Measurements from ENCODE around the gene CASZ1.

CASZ1 gene

GRCh38 chr1:10641976-10642375 lies 154.5 kb downstream of the CASZ1 start:
- Histone ChIP-seq H3K9ac (ENCODE audit: low read length) (no peak overlapping the region), H2BK5ac (ENCODE audit: low read depth, low read length, poor library complexity, severe bottlenecking) (no peak overlapping the region), H3K27me3 (ENCODE audit: control insufficient read depth in 1 of 2, insufficient read depth in 1 of 2, low read length in 2 of 2) (peaks cover 0 to 33% of the 10 kb centered on the region in 2 experiments), H3K4ac (ENCODE audit: low read depth in 1 of 2, low read length in 2 of 2) (no peak overlapping the region), H3K4me3 (ENCODE audit: insufficient read depth in 1 of 2, low read depth in 1 of 2, low read length in 2 of 2) (no peak overlapping the region), H3K36me3 (ENCODE audit: control insufficient read depth in 1 of 2, insufficient read depth in 2 of 2, low read depth in 1 of 2, low read length in 2 of 2) (no peaks in the 10 kb centered on the region), H3K14ac (ENCODE audit: low read length in 2 of 2) (no peak overlapping the region), H4K8ac (ENCODE audit: low read length) (no peak overlapping the region), H3K79me1 (replicated peaks; ENCODE audit: low read length, poor library complexity, severe bottlenecking) (no peaks in the 10 kb centered on the region), H2BK120ac (ENCODE audit: low read depth, low read length) (no peak overlapping the region), H3K23ac (ENCODE audit: low read length in 2 of 2) (no peak overlapping the region), H3K4me2 (ENCODE audit: low read length, poor library complexity, severe bottlenecking) (no peak overlapping the region), H3K9me3 (ENCODE audit: control insufficient read depth, low read length) (no peaks in the 10 kb centered on the region), H3K27ac (ENCODE audit: low read length, poor library complexity, severe bottlenecking) (no peak overlapping the region), H2AFZ (ENCODE audit: low read depth, low read length) (no peak overlapping the region), H2AK5ac (ENCODE audit: low read length, severe bottlenecking) (no peak overlapping the region), H2BK12ac (ENCODE audit: low read length in 2 of 2) (no peak overlapping the region), H3K4me1 (ENCODE audit: control insufficient read depth, insufficient read depth, low read depth, low read length) (peaks cover 26% of the 10 kb centered on the region), H3K18ac (ENCODE audit: low read depth in 1 of 2, low read length in 2 of 2) (no peak overlapping the region), H2BK15ac (ENCODE audit: low read depth, poor library complexity, severe bottlenecking) (peak overlapping the region; percentile 12), H4K91ac (ENCODE audit: low read length) (peak overlapping the region; percentile 18)
- no peak for DNase-seq
- WGBS: 92% methylated on average over 13 of the region's 24 CpGs

- no peak overlapping the region for H3K18ac ChIP-seq (ENCODE audit: low read depth in 1 of 2, low read length in 2 of 2)
- H3K27ac ChIP-seq (ENCODE audit: low read length, poor library complexity, severe bottlenecking): no peak overlapping the region
- peaks cover 21% of the 10 kb centered on the region for H3K4me1 ChIP-seq (ENCODE audit: control insufficient read depth, insufficient read depth, low read depth, low read length)
- no peak overlapping the region for H3K23ac ChIP-seq (ENCODE audit: low read length in 2 of 2)
- H3K27me3 ChIP-seq (ENCODE audit: control insufficient read depth in 1 of 2, insufficient read depth in 1 of 2, low read length in 2 of 2): peaks cover 0 to 33% of the 10 kb centered on the region in 2 experiments
- H3K4me2 ChIP-seq (ENCODE audit: low read length, poor library complexity, severe bottlenecking): no peak overlapping the region
- H3K79me1 ChIP-seq (replicated peaks; ENCODE audit: low read length, poor library complexity, severe bottlenecking): no peaks in the 10 kb centered on the region
- H4K91ac ChIP-seq (ENCODE audit: low read length): no peak overlapping the region
- no peak overlapping the region for H2AFZ ChIP-seq (ENCODE audit: low read depth, low read length)
- H2BK12ac ChIP-seq (ENCODE audit: low read length in 2 of 2): no peak overlapping the region
- H2BK5ac ChIP-seq (ENCODE audit: low read depth, low read length, poor library complexity, severe bottlenecking): no peak overlapping the region
- H2BK120ac ChIP-seq (ENCODE audit: low read depth, low read length): no peak overlapping the region
- no peak overlapping the region for H3K4me3 ChIP-seq (ENCODE audit: insufficient read depth in 1 of 2, low read depth in 1 of 2, low read length in 2 of 2)
- no peak for DNase-seq
- no peaks in the 10 kb centered on the region for H3K9me3 ChIP-seq (ENCODE audit: control insufficient read depth, low read length)
- no peak overlapping the region for H3K9ac ChIP-seq (ENCODE audit: low read length)
- H3K14ac ChIP-seq (ENCODE audit: low read length in 2 of 2): no peak overlapping the region
- peak overlapping the region; percentile 30 for H2BK15ac ChIP-seq (ENCODE audit: low read depth, poor library complexity, severe bottlenecking)
- H2AK5ac ChIP-seq (ENCODE audit: low read length, severe bottlenecking): no peak overlapping the region
- H4K8ac ChIP-seq (ENCODE audit: low read length): no peak overlapping the region
- WGBS: 92% methylated on average over 15 of the region's 16 CpGs
- H3K36me3 ChIP-seq (ENCODE audit: control insufficient read depth in 1 of 2, insufficient read depth in 2 of 2, low read depth in 1 of 2, low read length in 2 of 2): peaks cover 0 to under 1% of the 10 kb centered on the region in 2 experiments
- no peak overlapping the region for H3K4ac ChIP-seq (ENCODE audit: low read depth in 1 of 2, low read length in 2 of 2)
Observed at GRCh38 chr1:10640843-10641553, 155.4 kb downstream of the CASZ1 start.

GRCh38 chr1:10639775-10640578 lies 156.5 kb downstream of the CASZ1 start:
- H3K14ac ChIP-seq (ENCODE audit: low read length in 2 of 2): no peak overlapping the region
- peak overlapping the region; percentile 31 for H4K91ac ChIP-seq (ENCODE audit: low read length)
- no peak overlapping the region for H2AFZ ChIP-seq (ENCODE audit: low read depth, low read length)
- H3K27ac ChIP-seq (ENCODE audit: low read length, poor library complexity, severe bottlenecking): no peak overlapping the region
- WGBS: 85% methylated on average over 41 of the region's 45 CpGs
- peaks cover 0 to 2% of the 10 kb centered on the region in 2 experiments for H3K36me3 ChIP-seq (ENCODE audit: control insufficient read depth in 1 of 2, insufficient read depth in 2 of 2, low read depth in 1 of 2, low read length in 2 of 2)
- peaks cover 26% of the 10 kb centered on the region for H3K4me1 ChIP-seq (ENCODE audit: control insufficient read depth, insufficient read depth, low read depth, low read length)
- H3K9me3 ChIP-seq (ENCODE audit: control insufficient read depth, low read length): no peaks in the 10 kb centered on the region
- no peak overlapping the region for H4K8ac ChIP-seq (ENCODE audit: low read length)
- H2BK5ac ChIP-seq (ENCODE audit: low read depth, low read length, poor library complexity, severe bottlenecking): no peak overlapping the region
- no peak overlapping the region for H3K4ac ChIP-seq (ENCODE audit: low read depth in 1 of 2, low read length in 2 of 2)
- H3K4me2 ChIP-seq (ENCODE audit: low read length, poor library complexity, severe bottlenecking): no peak overlapping the region
- H2BK15ac ChIP-seq (ENCODE audit: low read depth, poor library complexity, severe bottlenecking): no peak overlapping the region
- no peak overlapping the region for H2AK5ac ChIP-seq (ENCODE audit: low read length, severe bottlenecking)
- no peak for DNase-seq
- H3K23ac ChIP-seq (ENCODE audit: low read length in 2 of 2): no peak overlapping the region
- peaks cover 0 to 33% of the 10 kb centered on the region in 2 experiments for H3K27me3 ChIP-seq (ENCODE audit: control insufficient read depth in 1 of 2, insufficient read depth in 1 of 2, low read length in 2 of 2)
- no peak overlapping the region for H3K18ac ChIP-seq (ENCODE audit: low read depth in 1 of 2, low read length in 2 of 2)
- no peak overlapping the region for H3K9ac ChIP-seq (ENCODE audit: low read length)
- H2BK120ac ChIP-seq (ENCODE audit: low read depth, low read length): no peak overlapping the region
- H2BK12ac ChIP-seq (ENCODE audit: low read length in 2 of 2): no peak overlapping the region
- H3K4me3 ChIP-seq (ENCODE audit: insufficient read depth in 1 of 2, low read depth in 1 of 2, low read length in 2 of 2): peak overlapping the region in 1 of 2 experiments; percentile 22
- H3K79me1 ChIP-seq (replicated peaks; ENCODE audit: low read length, poor library complexity, severe bottlenecking): no peaks in the 10 kb centered on the region

Measured in mesenchymal stem cell (in vitro differentiated cells and primary cell).